HepG2 (cell line): ENCODE results near the gene LBR. TPM values are rescaled to one million over a fixed set of nuclear protein-coding genes. Genes with fewer than 3 reads are reported as not detected.

Experiments
- CBX1 ChIP-seq: IDR thresholded peaks from one replicate; pipeline ENCODE4 v1.6.1; 2016; ENCODE audit warnings: antibody characterized with exemption, low read depth
- CCDC6 ChIP-seq: sonication (generic); formaldehyde crosslinking; IDR thresholded peaks from 2 replicates; pipeline ENCODE4 v1.8.1; 2022; ENCODE audit warnings: mild to moderate bottlenecking, missing genetic modification reagents, moderate library complexity
- DMAP1 ChIP-seq: IDR thresholded peaks from 2 replicates; pipeline ENCODE4 v1.6.1; 2016
- FOXP1 ChIP-seq, 2 experiments: fragments of 450-650 bp in 1 of 2; IDR thresholded peaks; 2 replicates each; pipeline ENCODE4 v1.6.1; 2017 to 2018; ENCODE audit warnings: antibody characterized with exemption in 1 of 2
- GATAD2A ChIP-seq: IDR thresholded peaks from 2 replicates; pipeline ENCODE4 v1.6.1; 2016
- MAF1 ChIP-seq: sonication (generic); formaldehyde crosslinking; IDR thresholded peaks from 2 replicates; pipeline ENCODE4 v1.5.0; 2020; ENCODE audit warnings: missing genetic modification reagents, borderline replicate concordance
- NFE2 ChIP-seq: sonication (generic); formaldehyde crosslinking; IDR thresholded peaks from 2 replicates; pipeline ENCODE4 v1.4.0; 2020; ENCODE audit warnings: missing genetic modification reagents
- NR2F6 ChIP-seq, 2 experiments: IDR thresholded peaks; 2 replicates each; pipeline ENCODE4 v1.6.1; 2016; ENCODE audit warnings: antibody characterized with exemption in 1 of 2, mild to moderate bottlenecking in 1 of 2
- RAD21 ChIP-seq: fragments of 450-650 bp; formaldehyde crosslinking; IDR thresholded peaks from 2 replicates; pipeline ENCODE4 v1.5.0; 2020; ENCODE audit warnings: mild to moderate bottlenecking
- RFX3 ChIP-seq: IDR thresholded peaks from 2 replicates; pipeline ENCODE4 v1.6.1; 2016; ENCODE audit warnings: missing biosample characterization, missing genetic modification reagents
- SRF ChIP-seq: IDR thresholded peaks from 2 replicates; pipeline ENCODE4 v1.6.1; 2011; ENCODE audit warnings: mild to moderate bottlenecking, low read depth, low read length, moderate library complexity
- ZMAT3 ChIP-seq: sonication (generic); formaldehyde crosslinking; conservative IDR thresholded peaks from 2 replicates; pipeline ENCODE4 v1.7.0; 2021; ENCODE audit warnings: missing genetic modification reagents
- ZNF124 ChIP-seq: sonication (generic); formaldehyde crosslinking; IDR thresholded peaks from 2 replicates; pipeline ENCODE4 v1.4.0; 2020; ENCODE audit warnings: missing genetic modification reagents
- ZNF230 ChIP-seq: sonication (generic); formaldehyde crosslinking; IDR thresholded peaks from 2 replicates; pipeline ENCODE4 v1.4.0; 2020; ENCODE audit warnings: mild to moderate bottlenecking, missing genetic modification reagents
- ZNF274 ChIP-seq: sonication (generic); formaldehyde crosslinking; IDR thresholded peaks from 2 replicates; pipeline ENCODE4 v1.5.1; 2020; ENCODE audit warnings: mild to moderate bottlenecking, missing genetic modification reagents
- ZNF354B ChIP-seq: sonication (generic); formaldehyde crosslinking; IDR thresholded peaks from 2 replicates; pipeline ENCODE4 v1.8.0; 2022; ENCODE audit warnings: mild to moderate bottlenecking, missing genetic modification reagents
- ZNF383 ChIP-seq: sonication (generic); formaldehyde crosslinking; IDR thresholded peaks from 2 replicates; pipeline ENCODE4 v1.4.0; 2020; ENCODE audit warnings: missing genetic modification reagents, mild to moderate bottlenecking, borderline replicate concordance
- ZNF432 ChIP-seq: sonication (generic); formaldehyde crosslinking; IDR thresholded peaks from 2 replicates; pipeline ENCODE4 v1.5.0; 2020; ENCODE audit warnings: missing genetic modification reagents, mild to moderate bottlenecking, borderline replicate concordance
- ZNF839 ChIP-seq: sonication (generic); formaldehyde crosslinking; IDR thresholded peaks from 2 replicates; pipeline ENCODE4 v1.4.0; 2020; ENCODE audit warnings: missing genetic modification reagents, mild to moderate bottlenecking, borderline replicate concordance
- ZSCAN21 ChIP-seq: sonication (generic); formaldehyde crosslinking; IDR thresholded peaks from 2 replicates; pipeline ENCODE4 v1.8.0; 2022; ENCODE audit warnings: mild to moderate bottlenecking, missing genetic modification reagents, moderate library complexity, borderline replicate concordance
- polyA plus RNA-seq, 8 experiments: library from polyadenylated mRNA; depleted of rRNA in 3 of 8; stranded (reverse) in 7 of 8; unstranded in 1 of 8; fragments of >200 nt; fragmentation: Illumina TruSeq in 4 of 8; extraction: Trizol in 4 of 8; gene quantifications; 2 replicates each; pipeline versions ENCODE4 v1.2.1 to v1.2.3, GENCODE V29; 2011 to 2016; ENCODE audit warnings: low read depth in 4 of 8, missing spikeins in 1 of 8, mixed read lengths in 1 of 8; ENCODE audit not compliant: insufficient read depth in 1 of 8
- total RNA-seq, 5 experiments: library from RNA; depleted of rRNA; stranded (reverse); fragments of >200 nt; fragmentation: Illumina TruSeq; extraction: Trizol; gene quantifications; 2 replicates each; pipeline ENCODE4 v1.2.3, GENCODE V29; 2016; ENCODE audit warnings: low read depth in 1 of 5
- TF ChIP-seq, protein P1 (sequence below): IDR thresholded peaks from 2 replicates; pipeline ENCODE4 v1.6.1; 2016; ENCODE audit warnings: mild to moderate bottlenecking, missing biosample characterization, missing genetic modification reagents
- TF ChIP-seq, protein P2 (sequence below): sonication (generic); formaldehyde crosslinking; IDR thresholded peaks from 2 replicates; pipeline ENCODE4 v1.4.0; 2020; ENCODE audit warnings: missing genetic modification reagents
- TF ChIP-seq, protein P3 (sequence below): sonication (generic); formaldehyde crosslinking; IDR thresholded peaks from 2 replicates; pipeline ENCODE4 v1.9.0; 2021; ENCODE audit warnings: missing genetic modification reagents, borderline replicate concordance

Gene LBR
- total and polyA plus RNA-seq, 2 of the 13 experiments (the other 11 are each of a cell fraction or from before 2014, with no cell fraction given) = 38.9 to 76.7 TPM

DNA sequence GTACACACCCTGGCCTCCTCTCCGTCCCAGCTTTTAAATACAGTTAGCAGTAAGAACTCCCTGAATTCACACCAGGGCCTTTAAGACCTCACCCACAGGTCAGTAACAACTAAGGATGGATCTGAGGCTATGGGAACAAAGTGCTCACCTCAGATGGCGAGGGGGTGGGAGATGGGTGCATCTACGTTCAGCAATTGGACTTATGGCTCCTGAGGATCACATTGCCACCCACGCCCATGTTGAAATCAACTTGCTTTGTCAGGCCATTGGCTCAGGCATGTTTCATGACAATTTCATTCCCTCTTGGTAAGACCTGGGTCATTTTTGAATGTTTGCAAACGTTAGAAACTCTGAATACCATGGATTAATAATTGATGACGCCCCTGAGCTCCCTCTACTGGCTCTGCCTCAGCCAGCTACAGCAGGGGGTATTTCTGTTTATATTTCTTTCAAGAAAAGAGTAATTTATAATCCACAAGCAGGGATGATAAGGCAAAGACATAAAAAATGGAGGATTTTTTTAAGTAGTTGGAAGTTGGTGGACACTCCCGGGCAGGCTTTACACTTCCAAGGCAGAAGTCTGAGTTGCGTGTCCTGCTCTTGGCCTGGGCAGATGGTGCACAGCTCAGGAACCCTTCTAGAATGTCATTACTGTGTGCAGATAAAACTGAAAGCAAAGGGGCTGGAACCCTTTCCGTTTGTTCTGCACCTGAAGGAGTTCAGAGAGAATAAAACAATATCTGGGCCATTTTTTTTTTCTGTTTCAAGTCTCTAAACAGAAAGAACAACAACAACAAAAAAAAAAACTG lies 13.7 kb upstream of the LBR start (continued):
- TF ChIP-seq ZNF230 (no peak), ZNF839 (CRISPR knock-in tag) (no peak), FOXP1 (IDR thresholded peaks at IDR 0.05) (no peak), FOXP1 (CRISPR knock-in tag; IDR thresholded peaks at IDR 0.05) (no peak), DMAP1 (0 out of 2 replicates have a peak, but pooled peaks have one; percentile 65), CBX1 (no peak), RAD21 (CRISPR knock-in tag) (0 out of 2 replicates have a peak, but pooled peaks have one; percentile 11), ZMAT3 (CRISPR knock-in tag) (no peak), RFX3 (no peak), NFE2 (CRISPR knock-in tag) (no peak), ZNF274 (CRISPR knock-in tag) (no peak), SRF (no peak), NR2F6 (IDR thresholded peaks at IDR 0.05) (no peak), NR2F6 (CRISPR knock-in tag; IDR thresholded peaks at IDR 0.05) (no peak), CCDC6 (no peak), ZNF124 (CRISPR knock-in tag) (no peak), ZSCAN21 (CRISPR knock-in tag) (no peak), GATAD2A (peak; percentile 63; the same call in 1 of the 2 replicates), MAF1 (CRISPR knock-in tag) (no peak), ZNF354B (CRISPR knock-in tag) (no peak), ZNF432 (CRISPR knock-in tag) (no peak), ZNF383 (no peak)
- TF ChIP-seq, protein P1, sequence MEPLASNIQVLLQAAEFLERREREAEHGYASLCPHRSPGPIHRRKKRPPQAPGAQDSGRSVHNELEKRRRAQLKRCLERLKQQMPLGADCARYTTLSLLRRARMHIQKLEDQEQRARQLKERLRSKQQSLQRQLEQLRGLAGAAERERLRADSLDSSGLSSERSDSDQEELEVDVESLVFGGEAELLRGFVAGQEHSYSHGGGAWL = no peak
- TF ChIP-seq, protein P2, sequence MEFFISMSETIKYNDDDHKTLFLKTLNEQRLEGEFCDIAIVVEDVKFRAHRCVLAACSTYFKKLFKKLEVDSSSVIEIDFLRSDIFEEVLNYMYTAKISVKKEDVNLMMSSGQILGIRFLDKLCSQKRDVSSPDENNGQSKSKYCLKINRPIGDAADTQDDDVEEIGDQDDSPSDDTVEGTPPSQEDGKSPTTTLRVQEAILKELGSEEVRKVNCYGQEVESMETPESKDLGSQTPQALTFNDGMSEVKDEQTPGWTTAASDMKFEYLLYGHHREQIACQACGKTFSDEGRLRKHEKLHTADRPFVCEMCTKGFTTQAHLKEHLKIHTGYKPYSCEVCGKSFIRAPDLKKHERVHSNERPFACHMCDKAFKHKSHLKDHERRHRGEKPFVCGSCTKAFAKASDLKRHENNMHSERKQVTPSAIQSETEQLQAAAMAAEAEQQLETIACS (CRISPR knock-in tag) = no peak
- TF ChIP-seq, protein P3, sequence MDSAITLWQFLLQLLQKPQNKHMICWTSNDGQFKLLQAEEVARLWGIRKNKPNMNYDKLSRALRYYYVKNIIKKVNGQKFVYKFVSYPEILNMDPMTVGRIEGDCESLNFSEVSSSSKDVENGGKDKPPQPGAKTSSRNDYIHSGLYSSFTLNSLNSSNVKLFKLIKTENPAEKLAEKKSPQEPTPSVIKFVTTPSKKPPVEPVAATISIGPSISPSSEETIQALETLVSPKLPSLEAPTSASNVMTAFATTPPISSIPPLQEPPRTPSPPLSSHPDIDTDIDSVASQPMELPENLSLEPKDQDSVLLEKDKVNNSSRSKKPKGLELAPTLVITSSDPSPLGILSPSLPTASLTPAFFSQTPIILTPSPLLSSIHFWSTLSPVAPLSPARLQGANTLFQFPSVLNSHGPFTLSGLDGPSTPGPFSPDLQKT (CRISPR knock-in tag) = no peak
